Stimulated activated naive CD8-positive, alpha-beta T cell treated with anti-CD3 and anti-CD28 coated beads, Interleukin-15, Interleukin-2, amounts not matched to agents 100 U/mL and 50 U/mL, for 24 hours (primary cell): ENCODE data around the gene BFAR.
"Not testable (repeated sequence)": the region's sequence is repeated elsewhere in the genome, so short reads cannot be mapped to it uniquely, and the experiment has no call there.

Source experiments
- ATAC-seq: fragments of 150-1000 bp; cut with Tn5 transposase; one replicate; pipeline ENCODE4 v1.10.0; 2021
- DNase-seq: peaks from one replicate; pipeline ENCODE4 v3.0.0; 2021

BFAR gene

GRCh38 chr16:14632693-14633569, at the start of gene BFAR:
TSS of gene BFAR (plus strand) at chr16:14632951. CDS start at chr16:14644347, 11,396 bp downstream.
- DNase-seq (peak; percentile 99), ATAC-seq (peak; percentile 85)

DNA sequence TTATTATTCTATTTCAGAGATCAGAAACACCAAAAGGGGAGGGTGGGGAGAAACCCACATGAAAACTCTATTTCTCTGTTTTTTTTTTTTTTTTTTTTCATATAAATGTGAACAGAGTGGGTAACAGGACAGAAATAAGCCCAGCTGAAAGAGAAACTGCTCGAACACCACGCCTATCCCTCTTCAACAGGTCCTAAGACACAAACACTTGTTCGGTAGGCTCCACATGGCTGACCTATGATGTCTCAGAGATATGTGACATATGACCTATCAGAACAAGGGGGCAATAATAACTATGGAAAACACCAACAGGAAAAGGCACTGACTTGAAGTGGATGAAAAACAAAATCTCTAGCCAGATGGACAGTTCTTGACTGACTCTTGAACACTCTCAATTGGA, 47.5 kb upstream of the BFAR start:
- DNase-seq: no peak
- no peak for ATAC-seq

- ATAC-seq: no peak
- no peak for DNase-seq
Measured at GRCh38 chr16:14586637-14587305, 46.0 kb upstream of the BFAR start.

DNA sequence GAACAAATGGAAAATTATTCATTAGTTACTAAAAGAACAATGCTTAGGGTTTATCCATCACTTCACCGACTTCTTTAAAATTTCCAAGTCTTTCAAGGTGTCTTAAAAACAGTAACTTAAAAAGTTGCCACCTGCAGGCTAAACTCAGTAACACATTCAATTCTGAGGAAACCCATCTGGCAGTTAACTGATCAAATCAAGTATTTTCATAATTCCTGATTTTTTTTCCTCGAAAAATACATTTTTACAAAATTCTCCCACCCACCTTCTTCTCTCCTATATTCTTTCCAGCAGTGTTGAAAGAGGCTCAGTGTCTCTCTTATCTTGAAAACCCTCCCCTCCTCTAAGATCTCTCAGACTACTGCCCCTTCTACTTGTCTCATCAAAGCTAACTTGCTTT, 32.6 kb upstream of the BFAR start:
- DNase-seq: no peak
- ATAC-seq: no peak

DNA sequence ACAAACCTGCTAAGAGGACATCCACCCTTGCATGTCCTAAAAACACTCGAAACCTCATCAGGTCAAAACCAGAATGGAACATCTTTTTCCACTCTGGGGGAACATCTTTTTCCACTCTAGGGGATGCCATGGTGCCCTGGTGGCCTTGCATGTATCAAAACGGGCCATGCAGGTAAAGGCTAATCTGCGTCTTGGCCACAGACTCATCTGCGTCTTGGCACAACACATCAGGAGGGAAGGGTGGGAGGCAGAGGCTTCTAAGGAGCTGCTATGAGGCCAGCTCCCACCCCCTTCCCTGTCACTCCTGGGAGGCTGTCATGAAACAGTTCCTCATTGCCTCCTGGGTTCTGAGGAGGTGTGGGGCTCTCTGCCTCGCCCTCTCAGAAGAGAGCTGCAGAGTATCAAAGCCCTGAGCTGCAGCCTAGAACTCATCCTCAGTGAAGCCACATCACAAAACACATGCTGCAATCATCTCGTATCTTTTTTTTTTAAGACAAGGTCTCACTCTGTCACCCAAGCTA, 30.2 kb upstream of the BFAR start:
- ATAC-seq (no peak), DNase-seq (no peak)

DNA sequence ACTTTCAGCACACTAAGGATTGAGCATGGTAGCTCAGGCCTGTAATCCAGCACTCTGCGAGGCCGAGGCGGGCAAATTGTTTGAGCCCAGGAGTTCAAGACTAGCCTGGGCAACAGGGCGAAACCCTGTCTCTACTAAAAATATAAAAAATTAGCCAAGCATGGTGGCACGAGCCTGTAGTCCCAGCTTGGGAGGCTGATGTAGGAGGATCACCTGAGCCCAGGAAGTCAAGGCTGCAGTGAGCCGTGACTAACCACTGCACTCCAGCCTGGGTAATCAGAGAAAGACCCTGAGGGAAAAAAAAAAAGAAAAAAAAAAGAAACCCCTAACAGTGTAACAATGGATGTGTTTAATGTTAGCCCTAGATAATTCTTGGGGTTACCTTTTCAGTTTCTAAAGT, 26.6 kb upstream of the BFAR start:
- ATAC-seq: no peak

GRCh38 chr16:14608111-14608566, 24.6 kb upstream of the BFAR start:
- ATAC-seq (no peak), DNase-seq (no peak)

More for the DNA sequence above, 26.6 kb upstream of the BFAR start:
- DNase-seq: no peak

- DNase-seq (no peak), ATAC-seq (no peak)
Measured at GRCh38 chr16:14608604-14609003, 24.1 kb upstream of the BFAR start.

DNA sequence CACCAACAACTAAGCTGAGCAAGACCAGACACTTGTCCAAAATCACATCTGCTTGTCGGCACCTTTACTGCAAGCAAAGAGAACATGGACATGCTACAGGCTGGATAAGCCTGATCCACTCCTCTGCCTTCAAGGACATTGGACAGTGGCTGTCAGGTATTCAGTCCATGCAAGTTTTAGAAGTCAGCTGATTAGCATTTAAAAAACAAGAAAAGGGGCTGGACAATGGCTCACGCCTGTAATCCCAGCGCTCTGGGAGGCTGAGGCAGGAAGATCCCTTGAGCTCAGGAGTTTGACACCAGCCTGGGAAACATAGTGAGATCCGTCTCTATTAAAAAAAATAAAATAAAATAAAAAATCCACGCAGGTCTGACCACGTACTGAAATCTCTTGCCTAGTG, 23.0 kb upstream of the BFAR start:
- no peak for ATAC-seq
- no peak for DNase-seq

GRCh38 chr16:14611660-14612059, 21.1 kb upstream of the BFAR start:
- ATAC-seq (no peak), DNase-seq (no peak)

DNA sequence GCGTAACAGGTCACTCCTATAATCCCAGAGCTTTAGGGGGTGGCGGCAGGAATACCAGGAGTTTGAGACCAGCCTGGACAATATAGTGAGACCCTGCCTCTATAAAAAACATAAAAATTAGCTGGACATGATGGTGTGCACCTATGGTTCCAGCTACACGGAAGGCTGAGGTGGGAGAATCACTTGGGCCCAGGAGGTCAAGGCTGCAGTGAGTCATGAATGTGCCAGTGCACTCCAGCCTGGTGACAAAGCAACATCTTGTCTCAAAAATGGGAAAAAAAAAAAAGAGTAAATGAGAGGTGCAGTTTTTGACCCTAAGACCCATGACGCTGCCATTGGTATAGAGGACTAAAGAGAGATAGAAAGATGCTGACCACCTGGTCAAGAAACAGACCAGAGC, 18.8 kb upstream of the BFAR start:
- no peak for ATAC-seq
- DNase-seq: no peak

DNA sequence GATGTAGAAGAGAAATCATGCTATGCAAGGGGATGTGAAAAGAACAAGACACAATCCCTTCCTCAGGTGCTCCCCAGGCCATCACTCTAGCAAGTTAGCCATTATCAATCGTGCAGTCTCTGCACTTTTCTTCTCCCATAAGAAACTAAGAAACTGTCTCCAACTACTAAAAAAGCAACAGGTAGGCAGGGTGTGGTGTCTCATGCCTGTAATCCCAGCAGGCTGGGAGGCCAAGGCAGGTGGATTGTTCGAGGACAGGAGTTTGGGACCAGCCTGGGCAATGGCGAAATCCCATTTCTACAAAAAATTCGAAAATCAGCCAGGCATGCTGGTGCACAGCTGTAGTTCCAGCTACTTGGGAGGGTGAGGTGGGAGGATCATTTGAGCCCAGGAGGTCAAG, 16.5 kb upstream of the BFAR start:
- DNase-seq: no peak
- ATAC-seq: no peak

GRCh38 chr16:14618566-14618965, 14.2 kb upstream of the BFAR start:
- no peak for DNase-seq
- ATAC-seq: no peak

- ATAC-seq: no peak
- no peak for DNase-seq
Measured at GRCh38 chr16:14627078-14627477, 5.7 kb upstream of the BFAR start.

- DNase-seq (peak; percentile 25), ATAC-seq (no peak)
Measured at GRCh38 chr16:14628806-14629611, 3.7 kb upstream of the BFAR start.

DNA sequence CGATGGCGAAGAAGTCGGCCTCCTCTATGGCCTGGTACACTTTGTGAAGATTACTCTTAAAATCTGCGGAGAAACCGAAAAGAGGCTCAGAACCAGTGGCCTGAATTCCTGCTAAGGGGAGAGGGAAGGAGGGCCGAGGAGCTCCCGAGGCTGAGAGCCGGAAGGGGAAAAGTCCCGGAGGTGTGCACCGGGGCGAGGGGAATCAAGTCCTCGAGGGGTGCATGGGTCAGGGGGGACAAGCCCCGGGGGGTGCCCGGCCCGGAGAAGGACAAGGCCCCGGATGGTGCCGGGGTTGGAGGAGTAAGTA, 3.2 kb upstream of the BFAR start:
- ATAC-seq: peak; percentile 2
- no peak for DNase-seq

DNA sequence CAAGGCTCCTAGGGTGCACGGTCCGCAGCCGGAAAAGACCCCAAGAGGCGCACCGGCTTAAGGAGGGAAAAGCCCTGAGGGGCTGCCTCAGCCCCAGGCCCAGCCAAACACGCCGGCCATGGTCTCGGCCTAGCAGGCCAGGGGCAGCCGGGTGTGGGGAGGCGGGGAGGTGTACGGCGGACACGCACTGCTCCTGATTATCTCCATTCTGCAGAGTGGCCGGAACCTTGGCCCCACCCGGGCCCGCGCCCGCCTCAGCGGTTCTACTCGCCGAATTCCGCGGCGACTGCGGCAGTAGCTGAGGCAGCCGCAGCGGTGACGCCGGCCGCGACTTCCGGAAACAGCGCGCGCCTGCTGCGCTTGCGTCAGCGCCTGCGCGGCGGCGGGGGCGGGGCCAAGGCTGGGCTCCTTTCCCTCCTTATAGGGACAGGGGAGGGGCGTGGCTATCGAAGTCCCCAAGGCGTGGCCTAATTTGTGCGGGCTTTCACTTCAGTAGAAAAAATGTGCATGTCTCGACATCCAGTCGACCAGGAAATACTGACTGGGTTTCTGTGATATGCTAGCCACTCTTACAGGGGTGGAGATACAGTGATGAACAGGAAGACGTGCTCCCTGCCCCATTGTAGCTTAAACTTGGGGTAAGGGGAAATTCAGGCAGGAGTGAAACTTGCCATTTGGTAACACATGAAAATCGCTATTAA, 2.7 kb upstream of the BFAR start, which contains the start of gene PARN:
PARN (minus strand) TSS at position 342 of the 701 bp plus-strand sequence; CDS start at position 207, 135 bp downstream.
- DNase-seq (peak; percentile 99), ATAC-seq (peak; percentile 69)

- not testable (repeated sequence) for ATAC-seq, DNase-seq
Measured at GRCh38 chr16:14630620-14631330, 2.0 kb upstream of the BFAR start.

DNA sequence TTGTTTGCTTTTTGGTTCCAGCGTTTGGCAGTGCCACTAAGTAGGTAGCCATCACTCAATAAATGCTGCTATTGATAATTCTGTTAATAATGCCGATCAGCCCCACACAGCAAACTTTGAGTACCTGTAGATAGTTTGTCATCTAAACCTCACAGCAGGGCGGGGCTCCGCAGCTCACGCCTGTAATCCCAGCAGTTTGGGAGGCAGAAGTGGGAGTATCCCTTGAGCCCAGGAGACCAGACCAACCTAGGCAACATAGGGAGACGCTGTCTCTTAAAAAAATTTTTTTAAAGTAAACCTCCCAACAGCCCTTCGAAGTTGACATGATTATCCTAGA, 1.6 kb downstream of the BFAR start:
- no peak for DNase-seq
- ATAC-seq: no peak

- DNase-seq (no peak), ATAC-seq (no peak)
Measured at GRCh38 chr16:14635395-14636165, 2.8 kb downstream of the BFAR start.
